Caco-2 (cell line): ENCODE measurements around the gene NELFB. TPM values are rescaled to one million over a fixed set of nuclear protein-coding genes. Genes with fewer than 3 reads are reported as not detected.

Experiments used
- BruUV-seq: library from RNA; stranded (reverse); fragments of 400-500 nt; replicated peaks from 2 replicates; lab custom pipeline; 2021; lab: Mats Ljungman, UMichigan
- CTCF ChIA-PET: fragments of 300-600 bp; sonication (Branson Sonifier 250); formaldehyde crosslinking; loops from one replicate; lab custom pipeline; 2022; ENCODE audit warnings: antibody characterized with exemption; lab: Charles Lee
- POLR2A ChIA-PET: fragments of 300-600 bp; sonication (Branson Sonifier 250); formaldehyde crosslinking; loops from one replicate; lab custom pipeline; 2022; ENCODE audit warnings: antibody characterized with exemption; lab: Charles Lee
- DNase-seq, 2 experiments: peaks; one replicate each; pipeline versions ENCODE4 v3.0.0 to v3.0.0-alpha.2; 2020 to 2022
- H3K27me3 ChIP-seq: replicated peaks from 2 replicates; pipeline ENCODE4 v1.6.0; 2011; ENCODE audit warnings: low read length; ENCODE audit not compliant: control insufficient read depth, insufficient read depth
- H3K36me3 ChIP-seq: 2 replicates; pipeline ENCODE4 v1.5.1; 2011; ENCODE audit warnings: low read length; ENCODE audit not compliant: control insufficient read depth, insufficient read depth
- H3K4me1 ChIP-seq: fragments of 250-450 bp; sonication (Bioruptor Pico); 2 replicates; pipeline ENCODE4 v1.5.1; 2020; ENCODE audit warnings: mild to moderate bottlenecking
- H3K4me3 ChIP-seq: 2 replicates; pipeline ENCODE4 v1.5.1; 2011; ENCODE audit warnings: low read depth, mild to moderate bottlenecking, control low read depth, low read length
- H3K9me3 ChIP-seq: fragments of 250-450 bp; sonication (Bioruptor Pico); 2 replicates; pipeline ENCODE4 v1.5.1; 2020; ENCODE audit warnings: mild to moderate bottlenecking, moderate library complexity
- H3K27ac Mint-ChIP-seq: one replicate; pipeline ENCODE4 v1.8.0; 2022; ENCODE audit warnings: mixed read lengths; ENCODE audit not compliant: unreplicated experiment
- H3K27me3 Mint-ChIP-seq: one replicate; pipeline ENCODE4 v1.8.0; 2022; ENCODE audit warnings: mixed read lengths; ENCODE audit not compliant: insufficient read depth, unreplicated experiment
- H3K36me3 Mint-ChIP-seq: one replicate; pipeline ENCODE4 v1.8.0; 2022; ENCODE audit warnings: mild to moderate bottlenecking, mixed read lengths; ENCODE audit not compliant: insufficient read depth, unreplicated experiment
- H3K4me1 Mint-ChIP-seq: one replicate; pipeline ENCODE4 v1.8.0; 2022; ENCODE audit warnings: low read depth, mixed read lengths; ENCODE audit not compliant: unreplicated experiment
- H3K4me3 Mint-ChIP-seq: one replicate; pipeline ENCODE4 v1.8.0; 2022; ENCODE audit warnings: mild to moderate bottlenecking, moderate library complexity, mixed read lengths; ENCODE audit not compliant: unreplicated experiment
- H3K9me3 Mint-ChIP-seq: one replicate; pipeline ENCODE4 v1.8.0; 2022; ENCODE audit warnings: mixed read lengths; ENCODE audit not compliant: unreplicated experiment
- CTCF ChIP-seq, 2 experiments: fragments of 200-600 bp in 1 of 2; IDR thresholded peaks; 1 replicate in 1 of 2; 2 replicates in 1 of 2; pipeline versions ENCODE4 v1.5.1 to v1.8.0; 2011 to 2022; ENCODE audit warnings: antibody characterized with exemption in 1 of 2, control low read depth in 1 of 2, inconsistent platforms in 1 of 2, low read depth in 1 of 2, low read length in 1 of 2, mild to moderate bottlenecking in 1 of 2, moderate library complexity in 1 of 2; ENCODE audit not compliant: insufficient read depth in 1 of 2, severe bottlenecking in 1 of 2, unreplicated experiment in 1 of 2
- intact Hi-C: fragments of 100-400 bp; cut with micrococcal nuclease; formaldehyde crosslinking; loops from one replicate; pipeline ENCODE4 v1.10.0; 2022; ENCODE audit not compliant: unreplicated experiment
- total RNA-seq: library from RNA; stranded (reverse); gene quantifications from 2 replicates; pipeline ENCODE4 v1.2.3, GENCODE V29; 2022

NELFB gene
- total RNA-seq, 1 experiment from 2014 or later = 79.1 TPM

- intact Hi-C loops = loop anchor here (5.0 to 10.0 kb wide), 2 partner anchors 52 to 240 kb away; partner anchors contain the start of gene TUBB4B
- H3K4me1 Mint-ChIP-seq = peaks cover 7% of the 10 kb centered on the region
- BruUV-seq = no TSS peak
- Histone ChIP-seq H3K36me3 (no peaks in the 10 kb centered on the region), H3K4me1 (peaks cover 24% of the 10 kb centered on the region), H3K27me3 (no peaks in the 10 kb centered on the region), H3K9me3 (no peaks in the 10 kb centered on the region), H3K4me3 (peak overlapping the region; percentile 42)
- TF ChIP-seq CTCF (IDR thresholded peaks at IDR 0.05; ENCODE audit: insufficient read depth in 1 of 2, low read depth in 1 of 2, low read length in 1 of 2, severe bottlenecking in 1 of 2, unreplicated experiment in 1 of 2) = no peak
- H3K27me3 Mint-ChIP-seq = no peaks in the 10 kb centered on the region
- ChIA-PET POLR2A (interaction anchor here (0.7 to 1.9 kb wide), 4 partner anchors 67 to 257 kb away, joined by 3 to 6 read pairs (median 6); partner anchors contain the start of genes ENTPD8, EXD3, MRPL41 and NOXA1), CTCF (interaction anchor here (0.7 to 2.1 kb wide), 5 partner anchors 18 to 147 kb away, joined by 5 to 9 read pairs (median 9); partner anchors contain the start of genes ENTPD8, EXD3 and NOXA1)
- H3K4me3 Mint-ChIP-seq = peak overlapping the region; percentile 74
- peak overlapping the region; percentile 98 for H3K27ac Mint-ChIP-seq
- H3K36me3 Mint-ChIP-seq = peaks cover 28% of the 10 kb centered on the region
- H3K9me3 Mint-ChIP-seq = no peaks in the 10 kb centered on the region
- peak in 1 of 2 experiments; percentile 45 for DNase-seq
These were observed 39.6 kb downstream of the NELFB start for GRCh38 chr9:137294681-137295237.

GRCh38 chr9:137295238-137295811 lies 40.2 kb downstream of the NELFB start:
- Mint-ChIP-seq H3K27me3 (no peaks in the 10 kb centered on the region), H3K4me1 (peaks cover 7% of the 10 kb centered on the region), H3K36me3 (peaks cover 28% of the 10 kb centered on the region), H3K9me3 (no peaks in the 10 kb centered on the region), H3K4me3 (peak overlapping the region; percentile 74), H3K27ac (peak overlapping the region; percentile 98)
- no TSS peak for BruUV-seq
- POLR2A ChIA-PET = interaction anchor here (0.6 kb wide), 1 partner anchor 12 kb away, joined by 5 read pairs; no protein-coding TSS in a partner anchor
- Histone ChIP-seq H3K36me3 (no peaks in the 10 kb centered on the region), H3K4me3 (peak overlapping the region; percentile 42), H3K27me3 (no peaks in the 10 kb centered on the region), H3K4me1 (peaks cover 30% of the 10 kb centered on the region), H3K9me3 (no peaks in the 10 kb centered on the region)
- TF ChIP-seq CTCF (IDR thresholded peaks at IDR 0.05; ENCODE audit: insufficient read depth in 1 of 2, low read depth in 1 of 2, low read length in 1 of 2, severe bottlenecking in 1 of 2, unreplicated experiment in 1 of 2) = peak in 1 of 2 experiments; percentile 51
- peak in 1 of 2 experiments; percentile 81 for DNase-seq
- intact Hi-C loops = loop anchor here (10.0 kb wide), 1 partner anchor 239 kb away; no protein-coding TSS in a partner anchor
- CTCF ChIA-PET = interaction anchor here (0.9 kb wide), 1 partner anchor 35 kb away, joined by 4 read pairs; no protein-coding TSS in a partner anchor
